GM19351 (cell line): ENCODE results near the gene BEST4.
A peak's percentile ranks its signal among the peaks of the same experiment; 100 is the strongest.
"Not testable (repeated sequence)": the region's sequence is repeated elsewhere in the genome, so short reads cannot be mapped to it uniquely, and the experiment has no call there.

ENCODE experiments used
- ATAC-seq: cut with Tn5 transposase; IDR thresholded peaks from one replicate; pipeline ENCODE4 v1.9.1; 2021; ENCODE audit warnings: mild to moderate bottlenecking, moderate library complexity; ENCODE audit not compliant: unreplicated experiment

BEST4 gene

DNA sequence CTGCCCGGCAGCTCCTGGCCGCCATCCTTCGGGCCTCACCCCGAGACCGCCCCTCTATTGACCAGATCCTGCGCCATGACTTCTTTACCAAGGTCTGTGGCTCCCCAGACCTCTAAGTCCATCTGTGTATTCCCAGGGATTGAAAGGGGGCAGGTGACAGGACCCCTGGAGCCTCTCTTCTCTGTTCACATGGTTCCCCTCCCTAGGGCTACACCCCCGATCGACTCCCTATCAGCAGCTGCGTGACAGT is 15.0 kb upstream of the BEST4 start:
- ATAC-seq = no peak

- ATAC-seq = no peak
These were observed 14.5 kb upstream of the BEST4 start for GRCh38 chr1:44802306-44803061.

DNA sequence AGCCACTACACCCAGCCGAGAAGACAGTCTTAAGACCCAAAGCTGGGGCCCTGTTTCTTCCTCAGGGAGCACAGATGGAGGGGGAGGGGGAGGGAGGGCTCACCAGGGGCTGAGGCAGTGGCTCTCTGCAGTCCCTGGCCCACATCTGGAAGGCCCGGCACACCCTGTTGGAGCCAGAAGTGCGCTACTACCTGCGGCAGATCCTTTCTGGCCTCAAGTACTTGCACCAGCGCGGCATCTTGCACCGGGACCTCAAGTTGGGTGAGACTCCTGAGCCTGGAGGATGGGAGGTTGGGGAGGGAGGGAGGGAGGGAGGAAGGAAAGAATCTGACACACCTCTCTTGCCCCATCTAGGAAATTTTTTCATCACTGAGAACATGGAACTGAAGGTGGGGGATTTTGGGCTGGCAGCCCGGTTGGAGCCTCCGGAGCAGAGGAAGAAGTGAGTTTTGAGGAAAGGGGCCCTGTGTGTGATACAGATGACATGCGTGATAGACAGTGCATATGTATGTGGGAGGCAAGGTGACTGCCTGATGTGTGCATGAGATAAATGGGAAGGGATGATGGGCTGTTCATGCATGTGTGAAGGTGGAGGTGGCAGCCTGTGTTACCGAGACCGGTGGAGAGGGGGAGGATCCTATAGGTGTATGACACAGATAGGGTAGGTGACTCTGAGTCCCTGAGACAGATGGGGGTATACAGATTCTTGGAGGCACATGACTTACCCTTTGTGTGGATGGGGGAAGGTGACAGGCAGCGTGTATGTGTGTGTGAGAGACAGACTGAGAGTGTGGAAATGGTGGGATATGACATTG is 13.7 kb upstream of the BEST4 start:
- no peak for ATAC-seq

- peak; percentile 82 for ATAC-seq
These were observed 12.0 kb upstream of the BEST4 start, which contains the start of gene PLK3 for GRCh38 chr1:44799770-44800584. PLK3 (plus strand) TSS chr1:44800377; CDS start chr1:44800464, 87 bp downstream.

- no peak for ATAC-seq
These were observed 10.8 kb upstream of the BEST4 start for GRCh38 chr1:44798481-44799365.

GRCh38 chr1:44797886-44798285 is 9.9 kb upstream of the BEST4 start:
- ATAC-seq = not testable (repeated sequence)

DNA sequence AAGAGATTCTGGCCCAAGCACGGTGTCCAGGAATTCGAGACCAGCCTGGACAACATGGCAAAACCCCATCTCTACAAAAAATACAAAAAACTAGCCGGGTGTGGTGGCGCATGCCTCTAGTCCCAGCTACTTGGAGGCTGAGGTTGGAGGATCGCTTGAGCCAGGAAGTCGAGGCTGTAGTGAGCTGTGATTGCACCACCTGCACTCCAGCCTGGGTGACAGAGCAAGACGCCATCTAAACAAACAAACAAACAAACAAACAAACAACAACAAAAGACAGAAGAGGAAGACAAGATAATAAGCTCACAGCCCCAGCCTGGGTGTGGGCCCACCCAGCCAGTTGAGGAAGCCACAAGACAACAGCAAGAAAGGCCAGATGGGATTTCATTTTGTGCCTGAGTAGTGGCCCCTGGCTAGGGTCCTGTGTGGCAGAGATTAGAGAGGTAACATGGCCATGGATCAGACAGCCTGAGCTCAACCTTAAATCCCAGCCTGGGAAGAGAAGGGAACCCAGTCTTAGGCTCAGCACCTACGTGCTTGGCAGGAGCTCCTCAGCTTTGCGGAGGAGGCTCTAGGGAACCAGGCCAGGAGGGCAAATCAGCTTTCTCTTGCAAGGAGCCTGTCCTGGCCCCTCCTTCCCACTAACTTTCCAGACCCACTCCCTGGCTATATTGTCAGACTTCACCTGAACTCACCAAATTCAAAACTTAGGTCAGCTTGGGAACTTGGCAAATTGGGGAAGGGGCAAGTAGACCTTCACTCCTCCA is 4.9 kb upstream of the BEST4 start:
- no peak for ATAC-seq

- no peak for ATAC-seq
These were observed 3.2 kb upstream of the BEST4 start for GRCh38 chr1:44790968-44791801.

DNA sequence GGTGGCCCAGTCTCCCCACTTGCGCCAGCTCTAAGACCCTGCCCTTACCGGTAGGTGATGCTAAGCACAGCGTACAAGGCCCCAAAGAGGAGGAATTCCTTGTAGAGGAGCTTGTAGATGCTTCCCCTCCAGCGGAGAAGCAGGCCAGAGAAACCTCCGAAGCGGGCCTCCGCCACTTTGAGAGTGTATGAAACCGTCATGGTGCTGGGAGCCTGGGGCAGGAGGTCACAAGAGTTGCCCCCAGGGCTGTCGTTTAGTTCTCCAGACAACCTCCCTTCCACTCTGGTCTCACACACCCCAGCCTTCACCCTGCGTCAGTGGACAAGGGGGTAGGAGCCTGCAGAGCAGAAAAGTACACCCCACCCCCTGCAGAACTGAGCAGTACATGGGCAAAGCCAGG is 464 bp downstream of the BEST4 start:
- no peak for ATAC-seq

- ATAC-seq = no peak
These were observed 1.0 kb downstream of the BEST4 start for GRCh38 chr1:44786841-44787426.

- peak; percentile 70 for ATAC-seq
These were observed 1.7 kb downstream of the BEST4 start for GRCh38 chr1:44786138-44786840.

DNA sequence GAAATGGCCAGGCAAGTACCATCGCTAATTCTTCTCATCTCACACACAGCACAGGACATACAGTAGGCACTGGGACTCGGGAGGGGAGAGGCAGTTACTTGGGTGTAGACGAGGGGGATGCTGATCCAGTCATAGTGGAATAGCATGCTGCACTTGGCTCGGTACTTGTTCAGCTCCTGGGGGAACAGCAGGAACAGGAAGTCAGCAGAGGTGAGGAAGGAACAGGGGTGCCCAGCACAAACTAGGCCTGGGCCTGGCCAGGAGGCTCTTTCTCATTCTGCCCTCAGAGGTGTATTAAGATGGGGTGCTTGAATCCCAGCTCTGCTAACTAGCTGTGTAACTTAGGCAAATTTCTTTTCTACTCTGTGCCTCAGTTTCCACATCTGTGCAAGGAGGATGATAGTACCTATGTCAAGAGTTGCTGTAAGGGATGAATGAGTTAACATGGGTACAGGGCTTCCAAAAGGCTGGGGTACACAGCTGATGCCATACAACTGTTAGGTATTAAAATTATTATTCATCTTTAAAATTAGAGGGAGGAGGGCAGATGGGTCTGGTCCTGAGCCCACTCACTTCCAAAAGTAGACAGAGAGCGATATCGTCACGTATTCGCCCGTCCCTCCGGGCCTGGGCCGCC is 2.4 kb downstream of the BEST4 start:
- no peak for ATAC-seq

GRCh38 chr1:44785029-44785380 is 3.0 kb downstream of the BEST4 start:
- ATAC-seq = no peak

GRCh38 chr1:44784094-44785028 is 3.6 kb downstream of the BEST4 start:
- ATAC-seq = no peak

GRCh38 chr1:44783697-44784093 is 4.3 kb downstream of the BEST4 start:
- no peak for ATAC-seq

GRCh38 chr1:44780583-44781121 is 7.3 kb downstream of the BEST4 start:
- ATAC-seq = no peak
